LHCN-M2 (cell line): ENCODE results near the gene STARD5. TPM values are rescaled to one million over a fixed set of nuclear protein-coding genes. Genes with fewer than 3 reads are reported as not detected.

Source experiments
- DNase-seq: peaks from one replicate; pipeline ENCODE4 v3.0.0-alpha.2; 2012; ENCODE audit warnings: low read depth
- total RNA-seq: library from RNA; depleted of rRNA; stranded (reverse); fragments of >200 nt; gene quantifications from 2 replicates; pipeline ENCODE4 v1.2.3, GENCODE V29; 2014

STARD5 gene
- total RNA-seq, 1 experiment from 2014 or later, result 4.3 TPM

DNA sequence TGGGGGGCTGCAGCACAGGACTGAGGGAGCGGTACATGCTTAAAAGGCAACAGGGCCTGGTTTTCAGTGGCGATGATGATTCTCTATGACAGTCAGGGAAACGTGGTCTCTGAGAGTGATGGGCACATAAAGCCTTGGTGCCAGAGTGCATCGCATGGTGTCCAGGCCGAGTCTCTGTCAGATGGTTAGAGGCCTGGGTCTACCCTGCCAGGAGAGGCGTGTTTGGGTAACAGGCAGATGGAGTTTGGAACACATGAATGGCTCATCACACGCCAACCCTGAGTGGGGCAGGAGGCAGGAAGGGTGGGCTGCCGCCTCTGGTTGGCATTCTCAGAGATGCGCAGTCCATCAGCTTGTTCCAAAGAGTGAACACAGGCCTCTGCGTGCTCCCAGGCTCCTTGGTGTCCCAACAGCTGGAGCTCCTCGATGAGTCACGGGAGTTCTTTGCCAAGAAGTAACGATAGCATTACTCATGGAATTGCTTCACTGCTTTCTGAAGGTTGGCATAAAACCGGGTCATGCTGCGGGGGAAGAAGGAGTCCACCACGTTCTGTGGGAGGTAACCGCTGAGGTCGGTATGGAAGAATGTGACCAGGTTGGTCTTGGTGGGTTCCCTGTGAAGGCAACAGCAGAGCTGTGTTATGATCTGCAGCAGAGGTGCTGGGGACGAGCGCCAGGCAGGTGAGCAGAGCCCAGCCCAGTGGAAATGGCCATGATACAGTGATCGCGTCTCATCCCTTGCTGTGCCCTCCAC, 11.0 kb downstream of the STARD5 start:
- DNase-seq, result peak; percentile 99

DNA sequence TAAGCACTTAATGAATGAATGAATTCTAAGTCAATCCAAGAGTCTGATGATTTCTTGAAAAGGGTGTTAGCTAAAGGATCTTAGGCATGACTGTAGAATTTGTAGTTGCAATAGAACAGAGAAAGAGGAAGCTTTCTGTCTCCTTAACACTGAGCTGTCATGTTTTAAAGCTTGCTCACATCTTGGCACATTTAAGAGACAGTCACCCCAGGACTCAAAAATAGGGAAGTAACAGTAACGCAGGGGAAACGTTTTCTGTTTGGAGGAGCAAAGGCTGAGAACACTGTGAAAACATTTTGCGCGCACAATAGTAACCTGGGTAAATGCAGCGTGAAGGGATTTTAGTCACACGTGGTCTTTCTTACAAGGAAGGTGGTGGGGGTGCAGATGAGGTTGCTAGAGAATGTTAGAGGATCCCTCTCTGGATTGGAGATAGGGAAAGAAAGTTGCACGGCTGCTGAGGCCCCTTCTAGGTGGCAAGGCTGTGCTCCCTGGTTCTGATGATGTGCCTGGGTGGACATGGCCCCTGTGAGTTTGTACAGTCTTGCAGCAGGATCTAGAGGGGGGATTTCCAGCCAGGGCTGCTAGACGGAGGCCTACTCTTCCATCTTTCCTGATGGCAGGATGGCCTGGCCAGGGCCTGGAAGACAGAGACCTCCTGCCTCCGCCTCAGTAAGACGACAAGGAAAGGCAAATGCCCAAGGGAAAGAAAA, 12.0 kb downstream of the STARD5 start:
- DNase-seq, result no peak

DNA sequence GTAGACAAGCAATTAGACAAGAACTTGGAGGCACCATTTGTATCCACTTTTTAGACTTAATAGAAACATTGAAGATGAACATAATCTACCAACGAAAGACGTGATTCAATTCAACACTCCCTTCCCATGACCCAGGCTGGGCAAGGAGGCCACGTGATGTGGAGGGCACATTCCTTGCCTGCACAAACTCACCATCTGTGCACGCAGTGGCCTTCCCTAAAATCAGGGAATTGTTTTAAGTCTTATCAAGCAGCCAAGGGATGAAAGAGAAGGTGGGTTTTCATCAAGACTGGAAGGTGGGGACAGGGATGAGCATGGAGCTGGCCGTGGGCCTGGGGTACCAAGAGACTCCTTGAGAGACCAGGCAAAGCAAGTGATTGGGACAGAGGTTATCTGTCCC, 13.5 kb downstream of the STARD5 start:
- no peak for DNase-seq

DNA sequence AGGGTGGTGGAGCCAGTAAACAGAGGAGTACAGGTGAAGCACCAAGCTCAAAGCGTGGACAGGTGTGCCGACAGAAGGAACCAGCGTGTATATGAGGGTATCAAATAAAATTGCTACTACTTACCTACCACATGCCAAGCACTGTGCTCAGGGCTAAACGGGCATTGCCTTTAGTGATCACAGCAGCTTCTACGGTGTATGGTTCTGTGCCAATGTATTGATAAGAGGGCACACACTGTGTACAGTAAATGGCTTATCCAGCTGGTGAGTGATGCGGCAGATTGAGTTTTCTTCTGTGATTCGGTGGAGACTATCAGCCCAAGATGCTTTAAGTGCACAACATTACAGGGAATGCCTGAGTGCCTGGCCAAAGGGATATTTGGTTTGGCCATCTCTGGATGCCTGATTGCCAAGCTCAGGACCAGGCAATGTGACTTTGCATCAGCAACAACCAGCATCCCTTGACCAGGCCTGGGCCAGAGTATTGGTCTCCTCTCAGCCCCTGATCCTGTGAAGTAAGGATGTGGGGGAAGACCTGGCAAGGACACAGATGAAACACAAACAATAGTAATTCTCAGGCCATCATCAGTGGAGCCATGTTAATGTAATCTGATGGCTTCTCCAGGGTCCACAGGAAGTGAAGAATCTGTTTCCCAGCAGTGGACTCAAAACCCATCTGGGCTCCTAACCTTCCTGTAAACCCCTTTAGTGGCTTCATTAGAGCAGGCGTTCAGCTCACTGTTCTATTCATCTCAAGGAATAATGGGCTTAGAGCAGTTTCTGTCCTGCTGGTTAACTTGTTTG, 14.1 kb downstream of the STARD5 start:
- DNase-seq, result no peak

DNA sequence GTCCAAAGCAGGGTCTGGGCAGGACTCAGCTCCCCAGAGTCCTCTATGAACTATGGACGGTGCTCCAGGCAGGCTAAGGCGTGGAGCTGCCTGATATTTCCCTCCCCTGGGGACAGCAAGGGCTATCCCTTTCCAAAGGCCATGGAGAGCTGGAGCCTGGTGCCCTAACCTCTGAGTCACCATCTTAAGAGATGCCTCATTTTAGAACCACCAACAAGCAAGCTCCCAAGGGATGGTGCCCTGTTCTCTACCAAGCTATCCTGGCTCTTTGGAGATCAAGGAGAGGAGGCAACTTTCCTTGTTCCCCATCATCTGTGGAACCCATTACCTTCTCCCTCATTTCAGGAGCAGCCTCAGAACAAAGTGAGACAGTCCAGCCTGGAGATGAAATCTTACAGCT, 15.7 kb downstream of the STARD5 start:
- DNase-seq, result peak; percentile 78

- DNase-seq, result peak; percentile 28
Measured at GRCh38 chr15:81304226-81304625, 19.7 kb downstream of the STARD5 start.

GRCh38 chr15:81303244-81304225, 20.4 kb downstream of the STARD5 start:
- DNase-seq, result no peak

- no peak for DNase-seq
Measured at GRCh38 chr15:81302701-81303109, 21.2 kb downstream of the STARD5 start.

DNA sequence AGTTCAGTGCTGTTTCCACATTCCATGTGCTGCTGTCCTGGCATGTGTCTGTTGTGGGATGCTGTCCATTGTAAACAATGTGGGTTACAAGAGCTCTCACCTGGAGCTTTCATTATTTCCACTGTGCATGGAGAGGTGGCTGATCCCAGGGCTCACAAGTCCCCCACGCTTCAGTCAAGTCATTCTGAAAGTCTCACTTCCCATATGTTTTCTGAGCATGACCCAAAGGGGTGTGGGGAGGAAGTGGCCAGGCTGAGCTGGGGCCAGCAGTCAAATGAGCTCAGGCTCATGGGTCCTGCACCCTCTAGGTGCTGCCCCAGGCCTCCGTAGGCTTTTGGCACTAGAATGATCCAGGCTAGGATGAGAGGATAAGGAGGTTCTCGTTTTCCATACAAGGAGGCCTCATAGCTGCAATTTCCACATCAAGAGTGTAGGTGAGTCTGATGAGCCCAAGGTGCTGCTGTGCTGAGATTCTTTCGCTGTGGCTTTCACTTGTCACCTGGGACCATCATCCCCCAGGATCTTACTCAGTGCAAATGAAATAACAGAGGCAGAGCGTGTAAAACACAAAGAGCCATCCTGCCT, 22.0 kb downstream of the STARD5 start:
- DNase-seq, result no peak

DNA sequence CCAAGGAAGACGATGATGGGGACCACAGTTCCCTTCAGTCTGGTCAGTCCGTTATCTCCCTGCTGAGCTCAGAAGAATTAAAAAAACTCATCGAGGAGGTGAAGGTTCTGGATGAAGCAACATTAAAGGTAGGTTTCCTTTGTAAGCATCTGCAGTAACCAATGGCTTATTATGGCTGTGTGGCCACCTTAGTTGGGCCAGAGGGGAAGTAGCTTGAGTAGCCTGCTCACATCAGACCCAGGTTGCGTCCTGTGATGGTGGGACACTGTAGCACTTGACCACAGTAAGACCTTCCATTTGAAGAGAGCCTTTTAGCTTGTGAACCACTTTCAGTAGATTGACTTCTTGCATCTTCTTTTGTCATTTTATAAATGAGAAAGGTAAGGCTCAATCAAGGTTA, 22.6 kb downstream of the STARD5 start:
- DNase-seq, result no peak

DNA sequence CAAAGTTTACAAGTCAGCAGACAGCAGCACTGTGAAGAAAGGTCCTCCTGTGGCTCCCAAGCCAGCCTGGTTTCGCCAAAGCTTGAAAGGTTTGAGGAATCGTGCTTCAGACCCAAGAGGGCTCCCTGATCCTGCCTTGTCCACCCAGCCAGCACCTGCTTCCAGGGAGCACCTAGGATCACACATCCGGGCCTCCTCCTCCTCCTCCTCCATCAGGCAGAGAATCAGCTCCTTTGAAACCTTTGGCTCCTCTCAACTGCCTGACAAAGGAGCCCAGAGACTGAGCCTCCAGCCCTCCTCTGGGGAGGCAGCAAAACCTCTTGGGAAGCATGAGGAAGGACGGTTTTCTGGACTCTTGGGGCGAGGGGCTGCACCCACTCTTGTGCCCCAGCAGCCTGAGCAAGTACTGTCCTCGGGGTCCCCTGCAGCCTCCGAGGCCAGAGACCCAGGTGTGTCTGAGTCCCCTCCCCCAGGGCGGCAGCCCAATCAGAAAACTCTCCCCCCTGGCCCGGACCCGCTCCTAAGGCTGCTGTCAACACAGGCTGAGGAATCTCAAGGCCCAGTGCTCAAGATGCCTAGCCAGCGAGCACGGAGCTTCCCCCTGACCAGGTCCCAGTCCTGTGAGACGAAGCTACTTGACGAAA, 24.2 kb downstream of the STARD5 start:
- no peak for DNase-seq

- no peak for DNase-seq
Measured at GRCh38 chr15:81299156-81299555, 24.8 kb downstream of the STARD5 start.

DNA sequence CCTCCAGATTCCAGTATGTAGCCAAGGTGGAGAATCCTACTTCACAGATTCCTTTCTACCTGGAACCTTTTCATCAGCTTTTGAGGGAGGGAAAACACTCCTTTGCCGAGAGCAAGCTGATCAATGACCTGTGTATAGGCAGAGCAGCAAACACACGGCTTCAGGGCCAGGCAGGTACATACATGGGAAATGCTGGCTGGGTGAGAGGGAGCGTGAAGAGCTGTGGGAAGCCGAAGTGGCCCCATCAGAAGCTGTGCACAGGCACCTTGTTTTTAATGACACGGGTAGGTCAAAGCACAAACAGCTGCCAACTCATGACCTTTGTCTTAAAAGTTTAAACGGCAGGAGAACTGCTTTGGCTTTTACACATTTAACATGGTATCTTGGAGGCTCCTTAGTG, 25.3 kb downstream of the STARD5 start:
- DNase-seq, result no peak

- DNase-seq, result no peak
Measured at GRCh38 chr15:81297603-81298575, 26.1 kb downstream of the STARD5 start.

DNA sequence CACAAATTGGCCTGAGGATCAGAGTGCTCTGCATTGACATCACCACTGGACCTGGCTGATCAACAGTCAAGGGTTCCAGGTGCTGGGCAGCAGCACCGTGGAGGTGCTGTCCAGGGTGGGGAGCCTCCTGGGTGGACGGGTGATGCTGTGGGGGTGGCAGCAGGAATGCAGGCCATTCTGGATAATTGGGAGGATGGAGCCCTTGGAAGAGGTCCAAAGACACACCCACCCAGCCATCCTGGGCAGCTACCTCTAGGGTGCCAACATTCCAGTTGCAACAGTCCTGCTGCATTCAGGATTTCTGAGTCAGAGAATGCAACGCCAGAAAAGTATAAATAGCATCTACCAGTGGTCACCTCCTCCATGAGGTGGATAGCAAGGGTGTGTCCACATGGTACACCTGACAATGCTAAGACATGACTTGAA, 26.8 kb downstream of the STARD5 start:
- peak; percentile 10 for DNase-seq

DNA sequence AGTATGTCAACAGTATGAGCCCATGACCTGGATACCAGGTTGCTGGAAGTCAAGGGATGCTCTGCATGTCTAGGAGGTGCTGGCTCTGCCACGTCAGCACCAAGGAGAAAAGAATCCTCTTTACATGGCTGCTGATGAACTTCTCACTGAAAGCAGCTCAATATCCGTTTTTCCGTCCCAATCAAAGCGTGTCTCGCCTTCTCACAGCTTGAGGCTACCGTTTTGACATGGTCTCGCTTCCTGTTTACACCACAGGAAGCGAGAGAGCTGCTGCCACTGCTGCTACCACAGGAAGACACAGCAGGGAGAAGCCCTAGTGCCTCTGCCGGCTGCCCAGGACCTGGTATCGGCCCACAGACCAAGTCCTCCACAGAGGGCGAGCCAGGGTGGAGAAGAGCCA, 27.3 kb downstream of the STARD5 start:
- no peak for DNase-seq

GRCh38 chr15:81296186-81296585, 27.8 kb downstream of the STARD5 start:
- no peak for DNase-seq

- DNase-seq, result no peak
Measured at GRCh38 chr15:81295486-81296121, 28.3 kb downstream of the STARD5 start.

DNA sequence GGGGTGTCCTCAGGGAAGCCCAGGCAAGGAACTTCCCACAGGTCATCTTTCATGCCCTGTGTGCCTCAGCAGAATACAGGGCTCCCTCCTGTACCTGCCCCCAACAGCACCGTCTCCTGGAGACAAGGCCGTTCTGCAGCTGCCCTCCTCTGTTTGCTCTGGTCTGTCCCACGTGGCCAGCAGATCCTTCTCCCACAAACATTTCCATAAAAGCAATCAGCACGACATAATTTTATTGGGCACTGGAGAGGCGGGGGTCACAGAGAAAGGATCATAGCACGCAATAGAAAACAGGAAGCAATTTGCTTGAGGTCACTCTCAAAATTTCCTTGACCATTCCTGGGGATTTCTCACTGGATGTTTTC, 29.4 kb downstream of the STARD5 start:
- no peak for DNase-seq
